ENCODE results near the gene KLHL5. TPM values are rescaled to one million over a fixed set of nuclear protein-coding genes. Genes with fewer than 3 reads are reported as not detected.

The KLHL5 gene
- polyA plus RNA-seq, 1 donor from 2014 or later = 33.8 TPM

DNA sequence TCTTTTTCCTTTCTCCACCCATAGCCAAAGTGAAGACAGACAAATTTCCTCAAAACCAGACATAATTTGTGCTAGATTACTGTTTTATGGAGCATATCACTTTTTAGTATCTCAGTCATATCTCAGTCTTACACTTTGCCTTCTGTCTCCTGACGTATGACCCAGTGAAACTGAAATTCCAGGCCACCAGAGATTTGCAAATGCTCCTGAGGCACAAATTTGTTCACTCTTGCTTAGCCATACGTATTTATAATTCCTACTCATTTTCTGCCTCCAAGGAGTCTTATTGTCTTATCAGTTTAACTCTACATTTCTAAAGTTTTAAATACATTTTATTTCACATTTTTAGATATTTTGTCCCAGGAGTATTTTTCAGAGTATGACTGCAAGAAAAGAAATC, 39.8 kb upstream of the KLHL5 start:
- no peaks in the 10 kb centered on the region for H4K20me1 ChIP-seq (ENCODE audit: insufficient read depth)
- H3K9me2 ChIP-seq (ENCODE audit: insufficient read depth, low read length) = no peaks in the 10 kb centered on the region
- TF ChIP-seq MXI1 (conservative IDR thresholded peaks at IDR 0.05; ENCODE audit: poor library complexity, severe bottlenecking) = no peak
- no peak for TF ChIP-seq SMC3 (conservative IDR thresholded peaks at IDR 0.05; ENCODE audit: poor library complexity)
- TF ChIP-seq POLR2AphosphoS5 (IDR thresholded peaks at IDR 0.05) = no peak
- TF ChIP-seq CTCF (IDR thresholded peaks at IDR 0.05; ENCODE audit: poor library complexity, severe bottlenecking) = no peak
- TF ChIP-seq TAF1 (IDR thresholded peaks at IDR 0.05; ENCODE audit: low read depth) = no peak
- TF ChIP-seq RAD21 (conservative IDR thresholded peaks at IDR 0.05) = no peak
- TF ChIP-seq, protein P1, sequence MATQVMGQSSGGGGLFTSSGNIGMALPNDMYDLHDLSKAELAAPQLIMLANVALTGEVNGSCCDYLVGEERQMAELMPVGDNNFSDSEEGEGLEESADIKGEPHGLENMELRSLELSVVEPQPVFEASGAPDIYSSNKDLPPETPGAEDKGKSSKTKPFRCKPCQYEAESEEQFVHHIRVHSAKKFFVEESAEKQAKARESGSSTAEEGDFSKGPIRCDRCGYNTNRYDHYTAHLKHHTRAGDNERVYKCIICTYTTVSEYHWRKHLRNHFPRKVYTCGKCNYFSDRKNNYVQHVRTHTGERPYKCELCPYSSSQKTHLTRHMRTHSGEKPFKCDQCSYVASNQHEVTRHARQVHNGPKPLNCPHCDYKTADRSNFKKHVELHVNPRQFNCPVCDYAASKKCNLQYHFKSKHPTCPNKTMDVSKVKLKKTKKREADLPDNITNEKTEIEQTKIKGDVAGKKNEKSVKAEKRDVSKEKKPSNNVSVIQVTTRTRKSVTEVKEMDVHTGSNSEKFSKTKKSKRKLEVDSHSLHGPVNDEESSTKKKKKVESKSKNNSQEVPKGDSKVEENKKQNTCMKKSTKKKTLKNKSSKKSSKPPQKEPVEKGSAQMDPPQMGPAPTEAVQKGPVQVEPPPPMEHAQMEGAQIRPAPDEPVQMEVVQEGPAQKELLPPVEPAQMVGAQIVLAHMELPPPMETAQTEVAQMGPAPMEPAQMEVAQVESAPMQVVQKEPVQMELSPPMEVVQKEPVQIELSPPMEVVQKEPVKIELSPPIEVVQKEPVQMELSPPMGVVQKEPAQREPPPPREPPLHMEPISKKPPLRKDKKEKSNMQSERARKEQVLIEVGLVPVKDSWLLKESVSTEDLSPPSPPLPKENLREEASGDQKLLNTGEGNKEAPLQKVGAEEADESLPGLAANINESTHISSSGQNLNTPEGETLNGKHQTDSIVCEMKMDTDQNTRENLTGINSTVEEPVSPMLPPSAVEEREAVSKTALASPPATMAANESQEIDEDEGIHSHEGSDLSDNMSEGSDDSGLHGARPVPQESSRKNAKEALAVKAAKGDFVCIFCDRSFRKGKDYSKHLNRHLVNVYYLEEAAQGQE (IDR thresholded peaks at IDR 0.05; ENCODE audit: borderline replicate concordance) = no peak
- TF ChIP-seq EP300 (conservative IDR thresholded peaks at IDR 0.05; ENCODE audit: poor library complexity, severe bottlenecking) = no peak
- no peak for TF ChIP-seq EZH2 (IDR thresholded peaks at IDR 0.05; ENCODE audit: borderline replicate concordance, insufficient read depth, low read length, poor library complexity, severe bottlenecking)
- no peak overlapping the region for H2AFZ ChIP-seq (ENCODE audit: low read depth, low read length)
- no peak overlapping the region for H3K4me3 ChIP-seq (ENCODE audit: low read length)
- no peaks in the 10 kb centered on the region for H3F3A ChIP-seq (ENCODE audit: insufficient read depth, low read length, poor library complexity, severe bottlenecking)
- no peak overlapping the region for H3K27ac ChIP-seq (ENCODE audit: low read length)
- no peak overlapping the region for H3K4me2 ChIP-seq (ENCODE audit: low read length)
- H3K27me3 ChIP-seq (ENCODE audit: insufficient read depth, low read depth, low read length) = no peaks in the 10 kb centered on the region
- H3K79me2 ChIP-seq (replicated peaks; ENCODE audit: insufficient read depth, low read length) = no peaks in the 10 kb centered on the region
- no peaks in the 10 kb centered on the region for H3K9me3 ChIP-seq (ENCODE audit: low read length)
- H3K9ac ChIP-seq (ENCODE audit: low read length) = no peak overlapping the region
- H3K36me3 ChIP-seq (ENCODE audit: insufficient read depth, low read length) = no peaks in the 10 kb centered on the region

GRCh38 chr4:39023059-39023458, 39.0 kb upstream of the KLHL5 start:
- no peaks in the 10 kb centered on the region for H3K9me3 ChIP-seq (ENCODE audit: low read length)
- no peak overlapping the region for H3K9ac ChIP-seq (ENCODE audit: low read length)
- no peaks in the 10 kb centered on the region for H3K36me3 ChIP-seq (ENCODE audit: insufficient read depth, low read length)
- TF ChIP-seq RAD21 (conservative IDR thresholded peaks at IDR 0.05) (no peak), SMC3 (conservative IDR thresholded peaks at IDR 0.05; ENCODE audit: poor library complexity) (no peak), MXI1 (conservative IDR thresholded peaks at IDR 0.05; ENCODE audit: poor library complexity, severe bottlenecking) (no peak), CTCF (IDR thresholded peaks at IDR 0.05; ENCODE audit: poor library complexity, severe bottlenecking) (no peak), EP300 (conservative IDR thresholded peaks at IDR 0.05; ENCODE audit: poor library complexity, severe bottlenecking) (no peak), TAF1 (IDR thresholded peaks at IDR 0.05; ENCODE audit: low read depth) (no peak), POLR2AphosphoS5 (IDR thresholded peaks at IDR 0.05) (no peak)
- TF ChIP-seq, protein P1 (IDR thresholded peaks at IDR 0.05; ENCODE audit: borderline replicate concordance) = no peak
- no peaks in the 10 kb centered on the region for H4K20me1 ChIP-seq (ENCODE audit: insufficient read depth)
- H3K27ac ChIP-seq (ENCODE audit: low read length) = no peak overlapping the region
- no peaks in the 10 kb centered on the region for H3K79me2 ChIP-seq (replicated peaks; ENCODE audit: insufficient read depth, low read length)
- H3F3A ChIP-seq (ENCODE audit: insufficient read depth, low read length, poor library complexity, severe bottlenecking) = no peaks in the 10 kb centered on the region
- no peaks in the 10 kb centered on the region for H3K9me2 ChIP-seq (ENCODE audit: insufficient read depth, low read length)
- no peak overlapping the region for H2AFZ ChIP-seq (ENCODE audit: low read depth, low read length)
- H3K4me2 ChIP-seq (ENCODE audit: low read length) = no peak overlapping the region
- no peak overlapping the region for H3K4me3 ChIP-seq (ENCODE audit: low read length)
- H3K27me3 ChIP-seq (ENCODE audit: insufficient read depth, low read depth, low read length) = no peaks in the 10 kb centered on the region

Measured in neural cell (in vitro differentiated cells).